HG03354 (cell line): ENCODE measurements around the gene CDH23.

ENCODE experiments used
- ATAC-seq: cut with Tn5 transposase; IDR thresholded peaks from one replicate; pipeline ENCODE4 v1.9.1; 2021; ENCODE audit warnings: mild to moderate bottlenecking; ENCODE audit not compliant: unreplicated experiment, poor library complexity, severe bottlenecking

CDH23 gene

DNA sequence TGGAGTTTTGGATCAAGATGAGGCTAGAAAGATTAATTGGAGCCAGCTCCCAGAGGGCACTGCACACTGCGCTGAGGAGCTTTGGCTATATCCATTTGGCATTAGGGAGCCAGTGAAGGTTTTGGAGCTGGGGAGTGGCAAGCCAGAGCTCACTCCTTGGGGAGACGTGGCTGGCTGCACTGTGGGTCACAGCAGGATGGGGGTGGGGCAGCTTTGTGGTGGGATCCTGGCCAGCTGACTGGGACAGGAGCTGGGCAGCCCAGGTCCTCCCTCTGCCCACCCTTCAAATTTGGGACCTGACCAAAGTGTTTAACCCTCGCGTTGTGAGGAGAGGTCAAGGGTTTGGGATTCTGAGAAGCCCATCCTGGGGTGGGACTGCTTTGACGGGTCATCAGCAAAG lies 317.9 kb downstream of the CDH23 start:
- no peak for ATAC-seq

DNA sequence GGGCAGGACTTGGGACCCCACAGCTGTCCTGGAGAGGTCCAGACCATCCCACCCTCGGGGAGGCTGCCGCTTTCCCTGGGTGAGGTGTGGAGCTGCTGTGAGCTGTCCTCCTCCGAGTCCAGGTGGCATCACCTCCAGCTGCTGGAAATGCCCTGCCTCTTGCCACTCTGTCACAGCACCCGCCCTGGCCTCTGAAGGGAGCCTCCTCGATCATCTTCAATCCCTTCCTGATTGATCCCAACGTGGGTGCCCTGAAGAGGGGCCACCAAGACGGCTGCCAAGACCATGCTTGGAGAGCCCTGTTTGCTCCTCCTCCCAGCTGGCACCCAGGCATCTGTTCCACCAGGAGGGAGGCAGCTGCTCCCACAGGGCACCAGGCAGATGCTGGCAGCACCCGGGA lies 318.3 kb downstream of the CDH23 start:
- ATAC-seq: no peak

DNA sequence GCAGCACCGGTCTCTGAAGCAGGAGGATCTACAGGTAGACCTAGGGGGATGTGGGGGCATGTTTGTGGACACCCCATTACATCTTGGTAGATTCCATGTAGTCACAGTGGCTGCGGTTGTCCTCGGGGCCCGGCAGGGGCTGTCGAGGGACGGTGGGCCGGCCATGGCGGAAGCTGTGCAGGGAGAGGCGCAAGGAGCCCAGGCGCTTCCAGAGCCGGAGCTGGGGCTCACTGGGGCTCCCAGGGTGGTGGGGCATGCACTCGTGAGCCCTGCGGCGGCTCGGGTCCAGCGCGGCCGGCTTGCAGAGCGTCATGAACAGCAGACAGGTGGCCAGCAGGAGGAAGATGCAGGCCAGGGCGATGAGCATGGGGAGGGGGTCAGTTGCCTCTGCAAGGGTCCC lies 319.1 kb downstream of the CDH23 start:
- no peak for ATAC-seq

DNA sequence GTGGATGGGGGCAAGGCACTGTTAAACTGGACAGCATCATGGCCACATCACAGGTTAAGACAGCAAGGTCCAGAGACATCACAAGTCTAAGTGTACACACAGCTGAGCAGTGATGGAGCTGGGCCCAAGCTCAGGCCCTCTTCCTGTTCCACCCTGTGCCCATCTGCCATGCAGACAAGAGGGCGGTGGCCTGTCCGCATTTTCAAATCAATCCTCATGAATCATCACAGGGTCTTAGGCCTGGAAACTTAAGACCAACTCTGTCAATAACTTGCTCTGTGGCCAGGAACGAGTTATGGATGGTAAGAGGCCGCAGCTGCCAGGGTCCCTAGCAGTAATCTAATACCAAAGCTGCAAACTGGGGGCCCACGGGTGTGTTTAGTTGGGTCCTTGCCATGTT lies 319.7 kb downstream of the CDH23 start:
- ATAC-seq: no peak

DNA sequence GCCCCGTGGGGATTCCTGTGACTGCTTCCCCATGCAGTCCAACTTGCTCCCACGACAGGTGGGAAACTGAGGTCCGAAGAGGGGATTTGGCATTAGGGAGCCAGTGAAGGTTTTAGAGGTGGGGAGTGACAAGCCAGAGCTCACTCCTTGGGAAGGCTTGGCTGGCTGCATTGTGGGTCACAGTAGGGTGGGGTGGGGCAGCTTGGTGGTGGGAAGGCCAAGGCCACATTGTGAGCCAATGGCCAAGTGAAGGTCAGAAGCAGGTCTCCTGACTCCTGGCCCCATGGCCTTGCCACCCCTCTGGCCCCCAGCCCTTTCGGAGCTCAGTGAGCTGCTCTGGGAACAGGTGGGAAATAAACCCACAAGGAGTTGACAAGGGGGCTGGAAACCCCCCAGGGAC lies 320.3 kb downstream of the CDH23 start:
- ATAC-seq: no peak

DNA sequence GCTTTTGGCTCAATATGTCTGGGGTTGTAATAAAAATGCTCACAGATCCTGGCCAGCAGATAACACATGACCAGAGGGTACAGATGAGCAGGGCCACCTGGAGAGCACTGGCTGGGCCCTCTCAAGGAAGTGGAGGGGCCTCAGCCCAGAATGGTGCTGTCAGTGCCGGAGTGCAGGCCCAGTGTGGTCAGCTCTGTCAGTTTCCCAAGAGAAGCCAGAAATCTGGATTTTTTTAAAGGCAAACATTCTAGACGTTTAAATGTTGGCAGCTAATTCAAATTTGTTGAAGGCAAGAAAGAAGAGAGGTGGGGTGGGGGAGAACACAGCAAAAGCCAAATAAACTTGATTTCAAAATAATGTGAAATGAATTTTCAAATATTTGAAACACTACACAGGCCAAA lies 320.8 kb downstream of the CDH23 start:
- no peak for ATAC-seq

DNA sequence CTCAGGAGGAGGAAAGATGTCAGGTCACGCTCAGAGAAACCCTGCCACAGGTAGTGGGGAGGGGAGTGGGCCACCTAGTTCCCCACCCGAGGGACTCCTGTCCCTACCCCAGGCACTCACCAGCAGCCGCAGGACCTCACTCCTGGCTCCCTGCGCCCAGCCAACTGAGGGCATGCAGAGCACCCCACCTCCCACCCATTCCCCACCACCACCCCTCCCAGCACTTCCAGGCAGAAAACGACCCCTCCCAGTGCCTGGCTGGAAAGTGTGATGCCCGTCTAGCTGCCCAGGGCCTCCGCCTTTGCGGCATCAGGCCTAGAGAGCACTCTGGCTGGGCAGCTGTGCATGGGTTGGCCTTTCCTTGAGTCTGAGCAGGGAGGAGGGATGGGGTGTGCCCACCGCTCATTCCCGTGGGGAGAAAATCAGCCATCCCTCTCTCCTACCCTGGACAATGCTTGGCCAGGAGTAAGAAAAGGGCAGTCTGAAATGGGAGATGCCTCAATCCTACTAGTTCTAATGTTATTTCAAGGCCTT lies 321.5 kb downstream of the CDH23 start:
- ATAC-seq: no peak

DNA sequence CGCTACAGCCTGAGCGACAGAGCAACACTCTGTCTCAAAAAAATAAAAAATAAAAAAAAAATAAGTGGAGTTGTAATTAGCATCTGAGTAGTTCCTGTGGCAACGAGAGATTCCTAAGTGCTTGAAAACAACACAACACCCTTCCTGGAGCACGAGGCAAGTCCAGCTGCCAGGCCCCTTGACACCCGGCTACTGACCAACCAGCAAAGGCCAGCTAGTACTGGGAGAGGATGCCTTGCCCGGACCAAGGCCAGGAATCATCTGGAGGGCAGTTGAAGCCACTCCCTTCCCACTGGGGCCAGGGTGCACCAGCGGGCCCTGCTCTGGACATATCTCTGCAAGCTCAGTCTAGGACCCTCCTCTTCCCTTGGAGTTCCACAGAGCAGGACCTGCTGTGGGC lies 322.3 kb downstream of the CDH23 start:
- ATAC-seq: no peak

DNA sequence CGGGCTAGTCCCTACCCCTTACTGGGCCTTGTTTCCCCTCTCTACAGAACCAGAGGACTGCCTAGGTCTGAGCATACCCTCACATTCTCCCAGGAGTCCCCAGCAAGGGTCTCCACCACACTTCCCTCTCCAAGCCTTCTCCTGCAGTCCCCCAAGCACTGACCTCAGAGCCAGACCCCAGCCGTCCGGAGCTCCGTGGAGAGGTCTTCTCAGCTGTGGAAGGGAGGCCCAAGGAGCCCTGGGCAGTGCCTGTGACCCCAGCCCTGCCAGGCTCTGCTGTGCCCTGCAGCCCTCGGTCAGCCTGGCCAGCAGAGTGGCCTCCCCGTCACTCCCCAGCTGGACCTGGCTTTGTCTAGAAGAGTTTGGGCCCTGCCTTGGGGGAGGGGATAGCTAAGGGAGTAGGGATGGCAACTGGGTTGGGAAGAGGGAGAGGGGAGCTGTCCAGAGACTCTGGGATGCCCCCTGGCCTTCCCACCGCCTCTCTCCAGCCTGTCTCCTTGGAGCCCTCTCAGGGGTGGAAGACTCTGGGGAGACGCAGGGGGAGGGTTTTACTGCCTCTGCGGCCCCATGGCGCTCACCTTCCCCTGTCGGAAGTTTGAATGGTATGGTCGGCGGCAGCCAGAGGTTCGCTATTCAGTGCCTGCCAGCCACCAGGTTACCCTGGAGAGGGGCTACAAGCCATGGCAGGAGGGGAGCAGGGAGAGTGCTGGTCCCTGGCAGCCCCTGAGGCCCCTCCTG lies 322.9 kb downstream of the CDH23 start, which contains the start of gene C10orf105:
Gene C10orf105 (minus strand): TSS at position 315 of the 738 bp plus-strand sequence. CDS start 3,441 bp downstream, outside the sequence.
- no peak for ATAC-seq

DNA sequence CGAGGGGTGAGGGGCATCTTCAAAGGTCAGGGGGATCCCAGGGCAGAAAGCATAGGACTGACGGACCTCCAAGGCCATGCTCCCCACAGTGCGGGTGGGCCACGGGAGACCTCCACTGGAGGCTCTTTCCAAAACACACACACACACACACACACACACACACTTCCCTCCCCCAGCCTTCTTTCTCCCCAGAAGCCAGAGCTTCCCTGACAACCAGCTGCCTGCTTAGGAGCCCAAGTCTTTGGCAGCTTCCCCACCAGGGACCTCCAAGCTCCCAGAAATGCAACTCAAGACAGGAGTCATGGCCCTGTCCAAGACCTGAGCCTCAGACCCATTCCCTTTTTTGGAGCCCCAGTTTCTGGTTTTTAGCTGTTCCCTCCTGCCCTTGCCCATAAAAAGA lies 323.6 kb downstream of the CDH23 start:
- ATAC-seq: no peak

DNA sequence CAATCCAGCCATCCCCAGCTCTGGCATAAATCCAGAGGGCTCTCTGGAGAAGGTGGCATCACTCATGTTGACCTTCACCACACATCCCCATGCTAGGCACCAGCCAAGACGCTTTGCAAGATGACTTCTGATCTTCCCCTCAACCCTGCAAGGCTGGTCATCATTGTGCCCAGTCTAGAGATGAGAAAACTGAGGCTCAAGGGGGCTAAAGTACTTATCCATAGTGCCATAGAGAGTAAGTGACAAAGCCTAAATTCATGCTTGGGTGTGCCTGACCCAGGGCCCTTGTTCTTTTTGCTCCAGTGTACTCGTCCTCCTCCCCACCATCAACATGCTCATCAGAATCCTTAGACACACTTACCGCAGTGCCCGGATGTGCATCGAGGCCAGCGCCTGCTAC lies 324.6 kb downstream of the CDH23 start:
- ATAC-seq: no peak

DNA sequence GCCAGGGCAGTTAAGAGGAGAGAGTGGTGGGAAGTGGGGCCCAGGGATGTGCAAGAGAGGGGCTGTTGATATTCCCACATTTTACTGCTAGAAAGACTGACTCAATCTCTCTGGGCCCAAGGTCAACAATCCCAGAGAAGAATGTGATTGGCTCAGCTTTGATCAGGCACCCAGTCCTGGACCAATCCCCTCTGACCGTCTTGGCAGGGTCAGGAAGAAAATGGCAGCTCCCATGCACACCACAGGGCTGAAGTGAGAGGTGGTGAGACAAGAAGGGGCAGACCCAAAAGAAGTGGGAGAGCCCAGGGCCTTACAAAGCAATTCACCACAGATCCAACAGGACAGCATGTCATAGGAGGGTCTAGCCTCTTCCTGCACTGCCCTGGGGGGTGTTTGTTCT lies 326.1 kb downstream of the CDH23 start:
- no peak for ATAC-seq

DNA sequence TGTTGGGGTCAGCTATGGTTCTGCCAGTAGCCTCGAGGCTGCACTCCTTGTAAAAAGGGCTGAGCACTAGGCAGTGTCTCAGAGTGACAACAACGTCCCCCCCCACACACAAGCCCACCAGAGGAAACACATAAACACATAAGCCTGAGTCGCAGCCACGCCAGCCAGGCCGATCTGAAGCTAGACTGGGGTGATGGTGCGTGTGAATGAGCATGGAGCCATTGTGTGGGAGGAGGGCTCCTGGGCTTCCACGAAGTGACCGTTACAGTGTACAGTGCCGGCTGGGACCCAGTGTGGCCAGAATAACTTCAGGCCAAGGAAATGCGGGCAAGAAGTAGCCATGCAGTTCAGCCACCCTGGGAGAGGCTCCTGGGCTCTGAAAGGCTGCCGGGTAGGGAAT lies 326.6 kb downstream of the CDH23 start:
- ATAC-seq: no peak

DNA sequence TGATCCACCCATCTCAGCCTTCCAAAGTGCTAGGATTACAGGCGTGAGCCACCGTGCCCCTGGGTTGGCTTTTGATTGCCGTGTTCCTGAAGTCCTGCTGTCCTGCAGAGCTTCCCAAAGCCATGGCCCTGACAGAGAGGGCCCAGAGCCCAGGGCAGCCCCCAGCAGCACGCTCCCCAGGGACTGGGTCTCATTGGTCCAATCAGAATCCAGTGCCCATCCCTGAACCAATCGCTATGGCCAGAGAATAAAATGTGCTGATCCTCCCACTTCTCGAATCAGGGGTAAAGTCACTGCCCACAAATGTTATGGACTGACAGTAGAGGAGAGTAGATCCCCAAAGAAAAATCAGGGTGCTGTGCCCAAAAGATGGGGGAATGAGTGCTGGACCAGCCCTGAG lies 327.8 kb downstream of the CDH23 start:
- ATAC-seq: no peak

DNA sequence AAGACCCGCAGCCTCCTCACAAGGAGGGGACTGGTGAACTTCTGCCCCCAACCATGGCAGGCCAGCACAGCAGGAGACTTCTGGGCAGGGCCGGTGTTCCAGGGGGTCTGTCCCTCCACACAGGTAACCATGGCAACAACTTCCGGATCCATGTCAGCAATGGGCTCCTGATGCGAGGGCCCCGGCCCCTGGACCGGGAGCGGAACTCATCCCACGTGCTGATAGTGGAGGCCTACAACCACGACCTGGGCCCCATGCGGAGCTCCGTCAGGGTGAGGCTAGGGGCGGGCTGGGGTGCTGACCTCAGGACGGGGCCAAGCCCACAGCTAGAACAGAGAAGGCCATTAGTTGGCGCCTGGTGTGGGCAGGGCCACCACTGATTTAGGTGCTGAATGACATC lies 328.5 kb downstream of the CDH23 start:
- no peak for ATAC-seq

DNA sequence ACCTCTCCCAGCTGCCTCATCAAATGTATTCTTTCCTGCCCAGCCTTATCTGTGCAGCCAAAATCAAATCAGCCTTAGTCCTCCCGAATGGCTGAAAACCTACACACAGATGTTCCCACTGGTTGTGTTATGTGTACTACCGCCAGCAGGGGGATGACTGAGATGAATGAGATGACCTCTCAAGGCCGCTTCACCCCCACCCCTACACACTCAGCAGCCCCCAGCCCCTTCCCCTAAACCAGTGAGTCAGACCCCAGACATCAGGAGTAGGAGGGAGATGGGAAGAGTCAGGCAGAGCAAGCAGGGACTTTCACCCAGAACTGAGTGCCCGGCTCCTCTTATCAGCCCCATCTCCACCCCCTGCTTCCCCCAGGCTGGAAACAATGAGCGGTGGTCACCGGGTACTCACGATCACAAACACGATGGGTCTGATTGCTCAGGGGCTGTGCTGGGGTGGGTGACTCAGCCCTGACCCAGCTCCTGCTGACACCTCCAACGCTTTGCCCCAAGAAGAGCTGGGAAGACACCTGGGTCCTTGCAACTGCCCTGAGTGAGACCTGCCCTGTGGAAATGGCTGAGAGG lies 329.4 kb downstream of the CDH23 start:
- ATAC-seq: no peak

DNA sequence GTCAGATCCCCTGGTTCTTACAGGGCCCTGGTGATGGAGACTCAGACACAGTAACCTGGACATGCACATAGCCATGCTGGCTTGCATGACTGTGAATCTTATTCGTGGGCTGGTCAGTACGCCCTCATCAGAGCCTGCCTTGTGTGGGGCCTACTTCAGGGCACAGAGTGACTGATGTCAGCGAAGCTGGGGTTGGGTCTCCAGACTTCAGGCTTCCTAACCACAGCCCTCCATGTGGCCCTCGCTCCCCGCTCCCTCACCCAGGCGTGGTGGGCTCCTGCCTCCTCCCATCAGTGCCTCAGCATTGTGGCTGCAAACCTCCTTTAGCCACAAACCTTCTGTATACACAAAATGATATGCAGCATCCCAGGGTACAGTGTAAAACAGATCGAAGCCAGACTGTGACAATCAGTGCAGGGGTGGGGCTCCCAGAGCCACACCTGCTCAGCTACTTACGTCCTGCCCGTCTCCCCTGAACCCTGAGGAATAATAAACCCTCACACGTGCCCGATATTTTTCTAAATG lies 329.9 kb downstream of the CDH23 start:
- ATAC-seq: no peak

DNA sequence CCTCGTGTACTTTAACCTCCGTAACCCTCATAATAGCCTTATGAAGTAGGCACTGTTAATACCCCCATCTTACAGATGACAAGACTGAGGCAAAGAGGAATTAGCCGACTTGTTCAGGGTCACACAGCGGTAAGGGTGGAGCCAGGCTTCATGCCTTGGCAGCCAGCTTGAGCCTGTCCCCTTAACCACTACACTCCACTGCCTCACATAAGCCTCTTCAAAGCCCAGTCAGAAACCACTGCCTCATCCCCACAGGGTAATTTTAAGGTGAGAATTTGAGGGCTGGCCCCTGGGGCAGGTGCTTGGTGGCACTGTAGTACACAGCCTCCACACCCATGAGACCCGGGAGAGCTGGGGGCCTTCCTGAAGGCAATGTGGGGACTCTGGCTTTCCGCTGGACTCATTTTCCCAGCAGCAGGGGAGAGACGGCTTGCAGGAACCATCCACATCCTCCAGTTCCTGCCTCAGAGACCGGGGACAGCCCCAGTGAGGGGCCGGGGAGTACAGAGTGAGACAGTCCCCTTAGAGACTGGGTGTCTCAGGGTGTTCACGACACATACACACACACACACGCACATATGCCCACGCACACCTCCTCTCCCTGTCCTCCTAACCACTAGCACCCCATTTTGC lies 330.5 kb downstream of the CDH23 start:
- peak; percentile 57 for ATAC-seq

DNA sequence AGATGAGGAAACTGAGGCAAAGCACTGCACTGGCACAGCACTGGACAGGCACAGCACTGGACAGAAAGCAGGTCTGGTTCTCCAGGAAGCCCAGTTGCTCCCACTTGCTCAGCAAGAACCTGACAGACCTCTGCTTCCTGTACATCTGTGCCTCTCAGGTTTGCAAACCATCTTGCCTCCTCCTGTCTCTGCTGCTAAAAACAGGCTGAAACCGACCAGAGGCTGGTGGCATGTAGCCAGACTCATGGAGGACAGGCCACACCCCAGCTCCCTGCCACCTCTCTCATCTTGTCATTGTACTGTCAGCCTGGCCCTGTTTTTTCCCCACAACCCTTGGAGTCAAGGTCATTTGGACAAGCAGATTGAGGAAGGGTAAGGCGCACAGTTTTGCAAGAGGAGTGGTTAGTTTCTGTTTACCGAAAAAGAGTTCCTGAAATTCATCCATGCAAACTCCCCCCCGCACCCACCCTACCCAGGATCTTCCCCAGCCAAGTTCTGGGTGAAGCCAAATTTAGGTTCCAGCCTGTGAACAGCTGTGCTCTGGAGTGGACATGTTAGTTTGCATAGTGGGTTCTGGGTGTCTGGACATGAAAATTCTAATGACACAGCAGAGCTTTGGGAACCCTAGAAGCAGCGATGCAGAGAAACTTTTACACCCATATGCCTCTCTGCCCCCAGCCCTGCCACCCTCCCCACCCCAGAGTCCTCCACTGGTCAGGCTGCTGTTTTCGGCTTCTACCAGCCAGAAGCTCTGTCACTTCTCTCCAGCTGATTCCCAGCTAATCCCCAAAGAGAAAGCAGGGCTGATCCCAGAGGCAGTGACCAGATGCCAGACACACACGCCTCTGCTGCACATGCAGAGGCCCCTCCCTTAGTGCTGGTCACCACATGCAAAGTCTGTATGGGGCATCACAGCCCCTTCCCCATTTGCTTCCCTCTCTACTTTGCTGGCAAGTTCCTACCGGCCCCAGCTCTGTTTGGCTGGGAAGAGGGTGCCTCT lies 331.3 kb downstream of the CDH23 start:
- peak; percentile 64 for ATAC-seq
